Mammary epithelial cell (primary cell): ENCODE data around the gene ARHGAP4.

Experiments
- CTCF ChIP-seq, 2 donors: IDR thresholded peaks in 1 of 2; conservative IDR thresholded peaks in 1 of 2; 2 replicates each; pipeline ENCODE4 v1.5.1; 2011 to 2012; ENCODE audit warnings: inconsistent platforms in 2 of 2, low read length in 2 of 2, mild to moderate bottlenecking in 2 of 2, control low read depth in 1 of 2, low read depth in 1 of 2; ENCODE audit not compliant: insufficient read depth in 1 of 2; ENCODE audit errors: extremely low read depth in 1 of 2
- EZH2 ChIP-seq: IDR thresholded peaks from 2 replicates; pipeline ENCODE4 v1.6.1; 2012; ENCODE audit warnings: low read length, inconsistent platforms, borderline replicate concordance

GRCh38 chrX:153965406-153965805 is 39.3 kb upstream of the ARHGAP4 start:
- no peak for TF ChIP-seq CTCF (conservative IDR thresholded peaks at IDR 0.05 in 1 of 2, IDR thresholded peaks at IDR 0.05 in 1 of 2; ENCODE audit: extremely low read depth in 1 of 2, insufficient read depth in 1 of 2, low read depth in 1 of 2, low read length in 2 of 2)
- no peak for TF ChIP-seq EZH2
